K562 (cell line): ENCODE results near the gene ZMAT3. TPM values are rescaled to one million over a fixed set of nuclear protein-coding genes. Genes with fewer than 3 reads are reported as not detected.

ENCODE experiments used
- ATAC-seq: fragments of 200-7000 bp; cut with Tn5 transposase; 3 replicates; pipeline ENCODE4 v1.9.1; 2020; ENCODE audit warnings: moderate library complexity
- BruUV-seq: library from RNA; stranded (reverse); fragments of 400-500 nt; replicated peaks from 2 replicates; lab custom pipeline; 2021; lab: Mats Ljungman, UMichigan
- CTCF ChIA-PET: fragments of 300-600 bp; formaldehyde crosslinking; extraction: SDS; loops from one replicate; lab custom pipeline; 2021; ENCODE audit warnings: low intra/inter-chr PET ratio; lab: Yijun Ruan, JAX
- POLR2A ChIA-PET: fragments of 300-600, 350-650 bp; sonication (Branson Sonifier 250); formaldehyde crosslinking; extraction: SDS; loops from one replicate; lab custom pipeline; 2021; ENCODE audit warnings: antibody characterized with exemption, inconsistent platforms; lab: Yijun Ruan, JAX
- DNase-seq, 4 experiments: peaks; one replicate each; pipeline versions ENCODE4 v3.0.0 to v3.0.0-alpha.2; 2011 to 2018; ENCODE audit warnings: low spot score in 3 of 4, mixed read lengths in 3 of 4; ENCODE audit errors: extremely low read depth in 1 of 4
- FAIRE-seq: peaks from 2 replicates; lab custom pipeline; 2011; peaks lifted over from hg19 to GRCh38; lab: Jason Lieb, UNC
- H2AFZ ChIP-seq: 2 replicates; pipeline ENCODE4 v1.6.0; 2011; ENCODE audit warnings: low read depth, low read length, control low read depth, inconsistent platforms
- H3K27ac ChIP-seq: fragments of 200-600 bp; 3 replicates; pipeline ENCODE4 v1.8.0; 2011; ENCODE audit warnings: low read depth, mild to moderate bottlenecking, control low read depth, inconsistent platforms, low read length, moderate library complexity, mixed read lengths; ENCODE audit errors: extremely low read depth
- H3K27me3 ChIP-seq, 2 experiments: fragments of 300-600 bp in 1 of 2; 2 replicates in 1 of 2; 3 replicates in 1 of 2; pipeline versions ENCODE4 v1.6.0 to v1.8.0; 2011; ENCODE audit warnings: inconsistent platforms in 2 of 2, low read length in 2 of 2, mild to moderate bottlenecking in 1 of 2, mixed read lengths in 1 of 2, moderate library complexity in 1 of 2; ENCODE audit not compliant: control insufficient read depth in 2 of 2, insufficient read depth in 2 of 2
- H3K36me3 ChIP-seq: fragments of 300-600 bp; 3 replicates; pipeline ENCODE4 v1.8.0; 2011; ENCODE audit warnings: mild to moderate bottlenecking, low read length, inconsistent platforms; ENCODE audit not compliant: control insufficient read depth, insufficient read depth
- H3K4me1 ChIP-seq, 2 experiments: fragments of 200-600 bp in 1 of 2; replicated peaks in 1 of 2; 2 replicates in 1 of 2; 3 replicates in 1 of 2; pipeline versions ENCODE4 v1.5.1 to v1.8.0; 2011; ENCODE audit warnings: inconsistent platforms in 2 of 2, low read length in 2 of 2, mild to moderate bottlenecking in 1 of 2, mixed read lengths in 1 of 2, moderate library complexity in 1 of 2; ENCODE audit not compliant: control insufficient read depth in 2 of 2, insufficient read depth in 2 of 2
- H3K4me2 ChIP-seq: 2 replicates; pipeline ENCODE4 v1.6.1; 2011; ENCODE audit warnings: low read length, control low read depth, inconsistent platforms, mixed read lengths; ENCODE audit not compliant: insufficient read depth
- H3K4me3 ChIP-seq: fragments of 200-600 bp; sonication (generic), shearing (Covaris generic); 2 replicates; pipeline ENCODE4 v1.5.1; 2016; ENCODE audit warnings: control low read depth, inconsistent platforms
- H3K79me2 ChIP-seq: fragments of 200-600 bp; 3 replicates; pipeline ENCODE4 v1.8.0; 2011; ENCODE audit warnings: low read length, inconsistent platforms; ENCODE audit not compliant: control insufficient read depth, insufficient read depth
- H3K9ac ChIP-seq, 2 experiments: 2 replicates each; pipeline versions ENCODE4 v1.6.0 to v1.6.1; 2011; ENCODE audit warnings: low read depth in 2 of 2, low read length in 2 of 2, control low read depth in 1 of 2, inconsistent platforms in 1 of 2, mild to moderate bottlenecking in 1 of 2, mixed read lengths in 1 of 2; ENCODE audit not compliant: insufficient read depth in 1 of 2
- H3K9me1 ChIP-seq: one replicate; pipeline ENCODE4 v1.6.0; 2011; ENCODE audit warnings: inconsistent platforms, mild to moderate bottlenecking, low read length, moderate library complexity; ENCODE audit not compliant: control insufficient read depth, insufficient read depth
- H3K9me3 ChIP-seq: replicated peaks from 2 replicates; pipeline ENCODE4 v1.5.1; 2011; ENCODE audit warnings: low read depth, low read length, inconsistent platforms; ENCODE audit not compliant: control insufficient read depth, insufficient read depth
- H4K20me1 ChIP-seq: replicated peaks from 2 replicates; pipeline ENCODE4 v1.6.1; 2011; ENCODE audit warnings: low read length, inconsistent platforms, mixed read lengths; ENCODE audit not compliant: control insufficient read depth, insufficient read depth
- CC2D1A ChIP-seq: fragments of 450-650 bp; IDR thresholded peaks from 2 replicates; pipeline ENCODE4 v1.6.1; 2017; ENCODE audit warnings: mild to moderate bottlenecking
- NFYB ChIP-seq: IDR thresholded peaks from 2 replicates; pipeline ENCODE4 v1.6.1; 2011; ENCODE audit warnings: mild to moderate bottlenecking, moderate library complexity; ENCODE audit not compliant: insufficient read length; ENCODE audit errors: extremely low read depth
- whole genome bisulfite sequencing: fragments of 100-300 bp; shearing (Covaris generic); methylation state at CpG from one replicate; pipeline ENCODE4 v1.1.6; 2016; ENCODE audit warnings: low coverage, mixed read lengths; ENCODE audit not compliant: insufficient coverage; ENCODE audit errors: missing lambda C conversion rate; 5-methylcytosine and 5-hydroxymethylcytosine counted together
- in situ Hi-C: fragments of 300-500 bp; cut with MboI; formaldehyde crosslinking; loops from 4 replicates; pipeline ENCODE4 v1.15.0; 2018; ENCODE audit warnings: inconsistent platforms, mixed read lengths
- intact Hi-C: fragments of 100-400 bp; cut with micrococcal nuclease; formaldehyde crosslinking; loops from 2 replicates; pipeline ENCODE4 v1.14.2; 2022
- polyA plus RNA-seq, 8 experiments: library from polyadenylated mRNA; depleted of rRNA in 4 of 8; stranded (reverse) in 5 of 8; unstranded in 3 of 8; fragments of >200 nt; fragmentation: Nextera tagmentation in 2 of 8; fragmentation: Illumina TruSeq in 1 of 8; extraction: Ambion mirVana in 2 of 8; extraction: Trizol in 1 of 8; gene quantifications; 2 replicates each; pipeline versions ENCODE4 v1.2.1 to v1.2.3, GENCODE V29; 2011 to 2014; ENCODE audit warnings: inconsistent platforms in 1 of 8, missing spikeins in 1 of 8
- total RNA-seq, 7 experiments: library from RNA; depleted of rRNA in 6 of 7; stranded (reverse); fragments of >200 nt in 6 of 7; fragmentation: Illumina TruSeq in 2 of 7; extraction: Trizol in 2 of 7; gene quantifications; 2 replicates each; pipeline versions ENCODE4 v1.2.1 to v1.2.3, GENCODE V29; 2011 to 2021; ENCODE audit warnings: low replicate concordance in 1 of 7
- TF ChIP-seq, protein P1 (sequence below), 2 experiments: fragments of 450-650 bp; formaldehyde crosslinking in 1 of 2; IDR thresholded peaks; 2 replicates each; pipeline versions ENCODE4 v1.4.0 to v1.6.1; 2014 to 2020; ENCODE audit warnings: mild to moderate bottlenecking in 2 of 2, borderline replicate concordance in 1 of 2, low read depth in 1 of 2
- TF ChIP-seq, protein P2 (sequence below): fragments of 450-650 bp; IDR thresholded peaks from 2 replicates; pipeline ENCODE4 v1.6.1; 2018; ENCODE audit not compliant: partially characterized antibody

The ZMAT3 gene
- total and polyA plus RNA-seq, 9 of the 15 experiments (the other 6 are each of a cell fraction or from before 2014, with no cell fraction given) = 0.87 to 5.1 (median 3.9) TPM

DNA sequence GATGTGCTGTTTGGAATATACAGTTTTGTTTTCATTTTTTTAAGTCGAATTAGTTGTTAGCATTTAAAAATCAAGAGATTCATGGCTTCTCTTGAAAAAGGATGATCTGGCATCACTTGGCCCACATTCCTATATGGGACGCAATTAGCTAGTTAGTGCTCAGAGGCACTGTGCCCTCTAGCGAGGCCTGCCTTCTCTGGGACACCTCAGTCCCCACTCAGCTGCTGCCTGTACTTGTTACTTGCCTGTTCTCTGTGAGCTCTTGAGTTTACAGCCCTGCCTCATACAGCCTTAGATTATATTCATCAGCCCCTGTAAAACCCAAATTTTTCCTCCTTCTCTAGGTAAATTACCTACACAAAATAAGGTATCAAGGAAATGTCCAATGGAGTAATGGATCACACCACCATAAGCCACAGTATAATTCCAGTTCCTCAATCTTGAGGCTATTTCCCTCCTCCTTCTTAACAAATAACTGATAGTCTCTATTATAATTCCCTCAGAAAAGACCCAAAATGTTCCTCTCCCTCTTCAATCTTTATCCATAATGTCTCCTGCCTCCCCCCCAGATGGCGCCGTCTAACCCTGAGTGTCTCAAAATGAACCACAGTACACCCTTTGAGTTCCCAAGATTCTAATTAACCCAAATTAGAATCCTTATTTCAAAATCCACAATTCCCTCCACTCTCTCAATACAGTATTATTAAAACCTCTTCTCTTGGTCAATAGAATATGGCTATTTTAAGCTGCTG, 2.7 kb downstream of the ZMAT3 start:
- Histone ChIP-seq H3K79me2 (peaks cover 24% of the 10 kb centered on the region; the same call in 2 of the 3 replicates), H3K4me2 (no peak overlapping the region), H4K20me1 (no peaks in the 10 kb centered on the region), H2AFZ (no peak overlapping the region; the same call in 1 of the 2 replicates), H3K9me3 (no peaks in the 10 kb centered on the region), H3K27me3 (no peaks in the 10 kb centered on the region), H3K4me1 (peaks cover 7 to 17% of the 10 kb centered on the region in 2 experiments; a peak in 4 of 5 replicates), H3K36me3 (peaks cover 16% of the 10 kb centered on the region; the same call in 2 of the 3 replicates), H3K4me3 (no peak overlapping the region), H3K27ac (no peak overlapping the region), H3K9me1 (no peaks in the 10 kb centered on the region), H3K9ac (no peak overlapping the region; a peak in 1 of 4 replicates)
- no TSS peak for BruUV-seq
- in situ Hi-C loops (no loop called here), intact Hi-C loops (loop anchor here (1.0 to 2.0 kb wide), 3 partner anchors 32 to 492 kb away; no protein-coding TSS in a partner anchor)
- POLR2A ChIA-PET = no interaction called here
- CTCF ChIA-PET = interaction anchor here (0.5 to 2.8 kb wide), 3 partner anchors 27 to 280 kb away, joined by 3 to 25 read pairs (median 6); no protein-coding TSS in a partner anchor
- FAIRE-seq = peak; percentile 35
- 53% methylated on average over 5 of the region's 5 CpGs for WGBS
- peak; percentile 26 to 52 (median 37) for DNase-seq
- peak; percentile 25; the same call in 2 of the 3 replicates for ATAC-seq
- TF ChIP-seq, protein P1, sequence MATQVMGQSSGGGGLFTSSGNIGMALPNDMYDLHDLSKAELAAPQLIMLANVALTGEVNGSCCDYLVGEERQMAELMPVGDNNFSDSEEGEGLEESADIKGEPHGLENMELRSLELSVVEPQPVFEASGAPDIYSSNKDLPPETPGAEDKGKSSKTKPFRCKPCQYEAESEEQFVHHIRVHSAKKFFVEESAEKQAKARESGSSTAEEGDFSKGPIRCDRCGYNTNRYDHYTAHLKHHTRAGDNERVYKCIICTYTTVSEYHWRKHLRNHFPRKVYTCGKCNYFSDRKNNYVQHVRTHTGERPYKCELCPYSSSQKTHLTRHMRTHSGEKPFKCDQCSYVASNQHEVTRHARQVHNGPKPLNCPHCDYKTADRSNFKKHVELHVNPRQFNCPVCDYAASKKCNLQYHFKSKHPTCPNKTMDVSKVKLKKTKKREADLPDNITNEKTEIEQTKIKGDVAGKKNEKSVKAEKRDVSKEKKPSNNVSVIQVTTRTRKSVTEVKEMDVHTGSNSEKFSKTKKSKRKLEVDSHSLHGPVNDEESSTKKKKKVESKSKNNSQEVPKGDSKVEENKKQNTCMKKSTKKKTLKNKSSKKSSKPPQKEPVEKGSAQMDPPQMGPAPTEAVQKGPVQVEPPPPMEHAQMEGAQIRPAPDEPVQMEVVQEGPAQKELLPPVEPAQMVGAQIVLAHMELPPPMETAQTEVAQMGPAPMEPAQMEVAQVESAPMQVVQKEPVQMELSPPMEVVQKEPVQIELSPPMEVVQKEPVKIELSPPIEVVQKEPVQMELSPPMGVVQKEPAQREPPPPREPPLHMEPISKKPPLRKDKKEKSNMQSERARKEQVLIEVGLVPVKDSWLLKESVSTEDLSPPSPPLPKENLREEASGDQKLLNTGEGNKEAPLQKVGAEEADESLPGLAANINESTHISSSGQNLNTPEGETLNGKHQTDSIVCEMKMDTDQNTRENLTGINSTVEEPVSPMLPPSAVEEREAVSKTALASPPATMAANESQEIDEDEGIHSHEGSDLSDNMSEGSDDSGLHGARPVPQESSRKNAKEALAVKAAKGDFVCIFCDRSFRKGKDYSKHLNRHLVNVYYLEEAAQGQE (IDR thresholded peaks at IDR 0.05; ENCODE audit: borderline replicate concordance) = peak; percentile 63; the same call in 1 of the 2 replicates
- TF ChIP-seq, protein P1 (CRISPR knock-in tag; IDR thresholded peaks at IDR 0.05; ENCODE audit: low read depth) = no peak
- TF ChIP-seq CC2D1A (no peak; the same call in 1 of the 2 replicates), NFYB (no peak)
- TF ChIP-seq, protein P2, sequence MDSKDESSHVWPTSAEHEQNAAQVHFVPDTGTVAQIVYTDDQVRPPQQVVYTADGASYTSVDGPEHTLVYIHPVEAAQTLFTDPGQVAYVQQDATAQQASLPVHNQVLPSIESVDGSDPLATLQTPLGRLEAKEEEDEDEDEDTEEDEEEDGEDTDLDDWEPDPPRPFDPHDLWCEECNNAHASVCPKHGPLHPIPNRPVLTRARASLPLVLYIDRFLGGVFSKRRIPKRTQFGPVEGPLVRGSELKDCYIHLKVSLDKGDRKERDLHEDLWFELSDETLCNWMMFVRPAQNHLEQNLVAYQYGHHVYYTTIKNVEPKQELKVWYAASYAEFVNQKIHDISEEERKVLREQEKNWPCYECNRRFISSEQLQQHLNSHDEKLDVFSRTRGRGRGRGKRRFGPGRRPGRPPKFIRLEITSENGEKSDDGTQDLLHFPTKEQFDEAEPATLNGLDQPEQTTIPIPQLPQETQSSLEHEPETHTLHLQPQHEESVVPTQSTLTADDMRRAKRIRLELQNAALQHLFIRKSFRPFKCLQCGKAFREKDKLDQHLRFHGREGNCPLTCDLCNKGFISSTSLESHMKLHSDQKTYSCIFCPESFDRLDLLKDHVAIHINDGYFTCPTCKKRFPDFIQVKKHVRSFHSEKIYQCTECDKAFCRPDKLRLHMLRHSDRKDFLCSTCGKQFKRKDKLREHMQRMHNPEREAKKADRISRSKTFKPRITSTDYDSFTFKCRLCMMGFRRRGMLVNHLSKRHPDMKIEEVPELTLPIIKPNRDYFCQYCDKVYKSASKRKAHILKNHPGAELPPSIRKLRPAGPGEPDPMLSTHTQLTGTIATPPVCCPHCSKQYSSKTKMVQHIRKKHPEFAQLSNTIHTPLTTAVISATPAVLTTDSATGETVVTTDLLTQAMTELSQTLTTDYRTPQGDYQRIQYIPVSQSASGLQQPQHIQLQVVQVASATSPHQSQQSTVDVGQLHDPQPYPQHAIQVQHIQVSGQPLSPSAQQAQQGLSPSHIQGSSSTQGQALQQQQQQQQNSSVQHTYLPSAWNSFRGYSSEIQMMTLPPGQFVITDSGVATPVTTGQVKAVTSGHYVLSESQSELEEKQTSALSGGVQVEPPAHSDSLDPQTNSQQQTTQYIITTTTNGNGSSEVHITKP = peak; percentile 62
